HepG2 (cell line): ENCODE results near the gene SHFL. TPM values are rescaled to one million over a fixed set of nuclear protein-coding genes. Genes with fewer than 3 reads are reported as not detected.

Source experiments
- ATAC-seq: fragments of 200-7000 bp; cut with Tn5 transposase; 3 replicates; pipeline ENCODE4 v1.9.1; 2020; ENCODE audit warnings: mild to moderate bottlenecking, moderate library complexity
- BruUV-seq: library from RNA; stranded (reverse); fragments of 400-500 nt; replicated peaks from 2 replicates; lab custom pipeline; 2021; lab: Mats Ljungman, UMichigan
- CTCF ChIA-PET: fragments of 300-600 bp; formaldehyde crosslinking; extraction: SDS; loops from one replicate; lab custom pipeline; 2021; ENCODE audit warnings: low total read pairs, inconsistent platforms, low intra/inter-chr PET ratio; lab: Yijun Ruan, JAX
- POLR2A ChIA-PET: fragments of 350-600 bp; sonication (Branson Sonifier 250); formaldehyde crosslinking; loops from one replicate; lab custom pipeline; 2020; ENCODE audit warnings: antibody characterized with exemption, inconsistent platforms; lab: Yijun Ruan, JAX
- DNase-seq: peaks from one replicate; pipeline ENCODE4 v3.0.0-alpha.2; 2015; ENCODE audit warnings: low spot score
- FAIRE-seq: peaks from 3 replicates; lab custom pipeline; 2011; peaks lifted over from hg19 to GRCh38; lab: Jason Lieb, UNC
- H2AFZ ChIP-seq: one replicate; pipeline ENCODE4 v1.6.1; 2011; ENCODE audit warnings: low read length, inconsistent platforms
- H3K27ac ChIP-seq: fragments of 300-600 bp; 3 replicates; pipeline ENCODE4 v1.8.0; 2011; ENCODE audit warnings: mixed run types, mild to moderate bottlenecking, mixed read lengths, low read length, inconsistent platforms; ENCODE audit not compliant: insufficient read depth; ENCODE audit errors: extremely low read length
- H3K27me3 ChIP-seq, 2 experiments: fragments of 200-600 bp in 1 of 2; 2 replicates in 1 of 2; 3 replicates in 1 of 2; pipeline versions ENCODE4 v1.6.0 to v1.8.0; 2011; ENCODE audit warnings: low read length in 2 of 2, mild to moderate bottlenecking in 2 of 2, moderate library complexity in 2 of 2, inconsistent platforms in 1 of 2; ENCODE audit not compliant: insufficient read depth in 2 of 2, control insufficient read depth in 1 of 2
- H3K36me3 ChIP-seq, 2 experiments: fragments of 200-600 bp in 1 of 2; replicated peaks in 1 of 2; 2 replicates in 1 of 2; 3 replicates in 1 of 2; pipeline versions ENCODE4 v1.5.1 to v1.8.0; 2011; ENCODE audit warnings: low read length in 2 of 2, inconsistent platforms in 1 of 2; ENCODE audit not compliant: insufficient read depth in 2 of 2, control insufficient read depth in 1 of 2
- H3K4me1 ChIP-seq: 2 replicates; pipeline ENCODE4 v1.5.1; 2012; ENCODE audit warnings: low read length, inconsistent platforms; ENCODE audit not compliant: insufficient read depth
- H3K4me2 ChIP-seq: 2 replicates; pipeline ENCODE4 v1.6.0; 2011; ENCODE audit warnings: low read depth, low read length, inconsistent platforms
- H3K4me3 ChIP-seq, 3 experiments: fragments of 200-600 bp in 1 of 3; sonication (generic), shearing (Covaris generic) in 1 of 3; replicated peaks in 1 of 3; 2 replicates each; pipeline ENCODE4 v1.5.1; 2011 to 2016; ENCODE audit warnings: low read length in 3 of 3, inconsistent platforms in 2 of 3, low read depth in 2 of 3, mild to moderate bottlenecking in 2 of 3, control low read depth in 1 of 3, mixed read lengths in 1 of 3; ENCODE audit not compliant: insufficient read depth in 1 of 3
- H3K79me2 ChIP-seq: one replicate; pipeline ENCODE4 v1.6.1; 2011; ENCODE audit warnings: low read length, inconsistent platforms; ENCODE audit not compliant: insufficient read depth
- H3K9ac ChIP-seq: 2 replicates; pipeline ENCODE4 v1.6.0; 2011; ENCODE audit warnings: mild to moderate bottlenecking, low read depth, low read length, inconsistent platforms; ENCODE audit not compliant: insufficient read depth
- H3K9me3 ChIP-seq: 2 replicates; pipeline ENCODE4 v1.5.1; 2012; ENCODE audit warnings: mild to moderate bottlenecking, low read length
- H4K20me1 ChIP-seq: 2 replicates; pipeline ENCODE4 v1.6.0; 2011; ENCODE audit warnings: inconsistent platforms, mild to moderate bottlenecking, low read length, moderate library complexity; ENCODE audit not compliant: insufficient read depth
- ATRX ChIP-seq: sonication (generic); formaldehyde crosslinking; IDR thresholded peaks from 2 replicates; pipeline ENCODE4 v1.4.0; 2020; ENCODE audit warnings: missing genetic modification reagents, borderline replicate concordance
- BCLAF1 ChIP-seq: fragments of 450-650 bp; IDR thresholded peaks from 2 replicates; pipeline ENCODE4 v1.6.1; 2017; ENCODE audit warnings: mild to moderate bottlenecking
- CHD4 ChIP-seq: fragments of 200-600 bp; sonication (generic); IDR thresholded peaks from 2 replicates; pipeline ENCODE4 v1.7.0; 2017; ENCODE audit warnings: mild to moderate bottlenecking, low read length, borderline replicate concordance
- GZF1 ChIP-seq: sonication (generic); formaldehyde crosslinking; IDR thresholded peaks from 2 replicates; pipeline ENCODE4 v1.5.1; 2020; ENCODE audit warnings: mild to moderate bottlenecking, missing genetic modification reagents
- RFX1 ChIP-seq: fragments of 450-650 bp; IDR thresholded peaks from 2 replicates; pipeline ENCODE4 v1.6.1; 2017
- ZNF224 ChIP-seq: sonication (generic); formaldehyde crosslinking; IDR thresholded peaks from 2 replicates; pipeline ENCODE4 v1.5.0; 2020; ENCODE audit warnings: mild to moderate bottlenecking, missing genetic modification reagents
- ZNF646 ChIP-seq: sonication (generic); formaldehyde crosslinking; IDR thresholded peaks from 2 replicates; pipeline ENCODE4 v1.9.0; 2021; ENCODE audit warnings: mild to moderate bottlenecking, missing genetic modification reagents
- ZSCAN30 ChIP-seq: sonication (generic); formaldehyde crosslinking; IDR thresholded peaks from 2 replicates; pipeline ENCODE4 v1.5.0; 2020; ENCODE audit warnings: mild to moderate bottlenecking, missing genetic modification reagents
- WGBS: methylation state at CpG from one replicate; pipeline ENCODE4 v1.1.6; 2017; ENCODE audit warnings: low lambda C conversion rate; 5-methylcytosine and 5-hydroxymethylcytosine counted together
- in situ Hi-C: cut with HindIII; loops from 2 replicates; pipeline ENCODE4 v1.10.0; 2017; ENCODE audit warnings: low pct_unique_long_range_greater_than_20kb; ENCODE audit not compliant: extremely low pct_ligation_motif_present
- intact Hi-C: fragments of 100-400 bp; cut with micrococcal nuclease; formaldehyde crosslinking; loops from one replicate; pipeline ENCODE4 v1.10.0; 2022; ENCODE audit not compliant: unreplicated experiment
- polyA plus RNA-seq, 8 experiments: library from polyadenylated mRNA; depleted of rRNA in 3 of 8; stranded (reverse) in 7 of 8; unstranded in 1 of 8; fragments of >200 nt; fragmentation: Illumina TruSeq in 4 of 8; extraction: Trizol in 4 of 8; gene quantifications; 2 replicates each; pipeline versions ENCODE4 v1.2.1 to v1.2.3, GENCODE V29; 2011 to 2016; ENCODE audit warnings: low read depth in 4 of 8, missing spikeins in 1 of 8, mixed read lengths in 1 of 8; ENCODE audit not compliant: insufficient read depth in 1 of 8
- total RNA-seq, 5 experiments: library from RNA; depleted of rRNA; stranded (reverse); fragments of >200 nt; fragmentation: Illumina TruSeq; extraction: Trizol; gene quantifications; 2 replicates each; pipeline ENCODE4 v1.2.3, GENCODE V29; 2016; ENCODE audit warnings: low read depth in 1 of 5
- TF ChIP-seq, protein P1 (sequence below): sonication (generic); formaldehyde crosslinking; IDR thresholded peaks from 2 replicates; pipeline ENCODE4 v1.9.0; 2021; ENCODE audit warnings: missing genetic modification reagents, borderline replicate concordance
- TF ChIP-seq, protein P2 (sequence below): sonication (generic); formaldehyde crosslinking; IDR thresholded peaks from 2 replicates; pipeline ENCODE4 v1.8.0; 2022; ENCODE audit warnings: missing genetic modification reagents, mild to moderate bottlenecking, inconsistent platforms, borderline replicate concordance

The SHFL gene
- total and polyA plus RNA-seq, 2 of the 13 experiments (the other 11 are each of a cell fraction or from before 2014, with no cell fraction given), result 12.3 to 36.4 TPM

DNA sequence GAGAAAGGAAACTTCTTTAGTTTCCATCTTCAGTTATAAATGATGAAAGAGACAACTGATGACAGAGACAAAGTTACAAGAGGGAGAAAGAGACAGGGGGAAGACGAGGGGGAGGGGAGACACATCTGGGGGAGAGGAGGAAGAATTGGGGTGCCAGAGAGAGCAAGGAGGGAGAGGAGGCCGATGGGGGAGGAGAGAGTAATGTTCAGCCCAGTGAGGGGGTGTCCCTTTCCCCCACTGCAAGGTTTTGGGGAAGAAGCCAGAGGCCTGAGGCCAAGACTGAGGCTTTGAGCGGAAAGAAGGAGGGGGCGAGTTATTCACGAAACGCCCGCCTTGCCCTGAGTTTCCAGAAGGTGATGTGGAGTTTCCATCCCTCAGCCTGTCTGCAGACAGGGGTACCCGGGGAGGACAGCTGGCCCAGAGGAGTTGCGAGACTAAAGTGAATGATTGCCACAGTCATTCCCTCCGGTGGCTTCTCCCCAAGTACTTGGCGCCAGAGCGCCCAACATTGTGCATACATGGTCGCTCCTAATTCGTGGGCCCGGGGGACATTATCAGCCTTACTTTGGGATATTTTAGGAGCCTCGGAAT lies 19.5 kb downstream of the SHFL start:
- intact Hi-C loops, result no loop called here
- no peak for ATAC-seq
- Histone ChIP-seq H3K4me1 (peaks cover 49% of the 10 kb centered on the region), H3K27me3 (no peaks in the 10 kb centered on the region; a peak in 1 of 5 replicates), H3K79me2 (peaks cover 19% of the 10 kb centered on the region), H3K9ac (no peak overlapping the region), H3K9me3 (no peaks in the 10 kb centered on the region), H3K4me2 (peak overlapping the region; percentile 12; the same call in 1 of the 2 replicates), H2AFZ (no peak overlapping the region), H3K4me3 (no peak overlapping the region), H3K27ac (no peak overlapping the region), H4K20me1 (no peaks in the 10 kb centered on the region), H3K36me3 (peaks cover 19 to 33% of the 10 kb centered on the region in 2 experiments)
- no TSS peak for BruUV-seq
- WGBS, result 60% methylated on average over 14 of the region's 16 CpGs
- POLR2A ChIA-PET, result interaction anchor here (1.0 to 1.5 kb wide), 4 partner anchors 10 to 184 kb away, joined by 3 to 10 read pairs (median 4); partner anchors contain the start of genes EIF3G and ICAM5
- FAIRE-seq, result no peak
- DNase-seq, result no peak
- CTCF ChIA-PET, result no interaction called here
- in situ Hi-C loops, result no loop called here
- TF ChIP-seq ATRX (CRISPR knock-in tag) (no peak), GZF1 (CRISPR knock-in tag) (no peak), ZSCAN30 (no peak), RFX1 (no peak), ZNF646 (0 out of 2 replicates have a peak, but pooled peaks have one; percentile 57), CHD4 (peak; percentile 54; the same call in 1 of the 2 replicates), ZNF224 (CRISPR knock-in tag) (no peak), BCLAF1 (no peak)
- TF ChIP-seq, protein P1, sequence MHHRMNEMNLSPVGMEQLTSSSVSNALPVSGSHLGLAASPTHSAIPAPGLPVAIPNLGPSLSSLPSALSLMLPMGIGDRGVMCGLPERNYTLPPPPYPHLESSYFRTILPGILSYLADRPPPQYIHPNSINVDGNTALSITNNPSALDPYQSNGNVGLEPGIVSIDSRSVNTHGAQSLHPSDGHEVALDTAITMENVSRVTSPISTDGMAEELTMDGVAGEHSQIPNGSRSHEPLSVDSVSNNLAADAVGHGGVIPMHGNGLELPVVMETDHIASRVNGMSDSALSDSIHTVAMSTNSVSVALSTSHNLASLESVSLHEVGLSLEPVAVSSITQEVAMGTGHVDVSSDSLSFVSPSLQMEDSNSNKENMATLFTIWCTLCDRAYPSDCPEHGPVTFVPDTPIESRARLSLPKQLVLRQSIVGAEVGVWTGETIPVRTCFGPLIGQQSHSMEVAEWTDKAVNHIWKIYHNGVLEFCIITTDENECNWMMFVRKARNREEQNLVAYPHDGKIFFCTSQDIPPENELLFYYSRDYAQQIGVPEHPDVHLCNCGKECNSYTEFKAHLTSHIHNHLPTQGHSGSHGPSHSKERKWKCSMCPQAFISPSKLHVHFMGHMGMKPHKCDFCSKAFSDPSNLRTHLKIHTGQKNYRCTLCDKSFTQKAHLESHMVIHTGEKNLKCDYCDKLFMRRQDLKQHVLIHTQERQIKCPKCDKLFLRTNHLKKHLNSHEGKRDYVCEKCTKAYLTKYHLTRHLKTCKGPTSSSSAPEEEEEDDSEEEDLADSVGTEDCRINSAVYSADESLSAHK, result no peak
- TF ChIP-seq, protein P2, sequence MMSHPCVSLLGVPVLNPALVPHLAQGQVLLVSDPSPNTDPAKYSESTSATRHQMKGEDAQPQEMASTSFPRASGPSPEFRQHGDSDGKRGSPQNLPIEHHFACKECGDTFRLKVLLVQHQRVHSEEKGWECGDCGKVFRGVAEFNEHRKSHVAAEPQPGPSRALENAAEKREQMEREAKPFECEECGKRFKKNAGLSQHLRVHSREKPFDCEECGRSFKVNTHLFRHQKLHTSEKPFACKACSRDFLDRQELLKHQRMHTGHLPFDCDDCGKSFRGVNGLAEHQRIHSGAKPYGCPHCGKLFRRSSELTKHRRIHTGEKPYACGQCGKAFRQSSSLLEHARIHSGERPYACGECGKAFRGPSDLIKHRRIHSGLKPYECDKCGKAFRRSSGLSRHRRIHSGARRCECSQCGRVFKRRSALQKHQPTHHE (CRISPR knock-in tag), result no peak
